ENCODE data around the gene NEB.

Gene NEB

DNA sequence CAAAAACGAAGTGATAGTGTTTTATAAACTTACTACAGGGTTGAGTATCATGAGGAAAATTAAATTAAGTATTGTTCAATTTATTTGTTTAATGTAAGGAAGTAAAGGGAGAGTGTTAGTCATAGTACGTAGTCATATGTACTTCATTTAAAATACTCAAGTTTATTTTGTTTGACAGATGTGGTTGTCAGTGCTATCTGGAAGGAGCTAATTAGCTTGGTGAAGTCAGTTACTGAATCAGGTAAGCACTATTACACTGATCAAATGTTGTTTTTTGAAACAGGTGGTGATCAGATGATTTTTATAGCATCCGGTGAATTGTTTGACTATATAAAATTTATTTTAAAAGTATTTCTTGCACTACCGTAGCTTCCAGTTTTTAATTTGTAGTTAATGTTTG lies 295.8 kb downstream of the NEB start:
- Histone ChIP-seq H3K9me3 (ENCODE audit: control insufficient read depth, insufficient read depth, low read length) (no peaks in the 10 kb centered on the region), H3K36me3 (ENCODE audit: control insufficient read depth, insufficient read depth, low read length) (peaks cover 25% of the 10 kb centered on the region)

DNA sequence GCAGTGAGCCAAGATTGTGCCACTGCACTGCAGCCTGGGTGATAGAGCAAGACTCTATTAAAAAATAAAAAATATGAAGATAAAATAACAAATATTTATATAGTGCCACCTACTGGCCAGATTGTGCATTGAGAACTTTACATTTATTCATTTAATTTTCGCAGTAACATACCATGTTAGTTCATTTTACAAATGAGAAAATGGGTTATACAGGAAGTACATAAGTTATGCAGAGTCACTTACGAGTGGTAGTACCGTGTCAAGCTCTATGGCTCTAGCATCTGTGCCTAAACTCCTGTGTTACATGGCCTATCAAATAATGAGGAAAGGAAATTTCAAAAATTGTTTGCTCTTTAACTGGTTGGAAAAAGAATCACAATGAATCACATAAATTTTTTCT lies 296.6 kb downstream of the NEB start:
- no peaks in the 10 kb centered on the region for H3K27me3 ChIP-seq (ENCODE audit: control insufficient read depth, insufficient read depth, low read length)
- H3K4me1 ChIP-seq (ENCODE audit: control insufficient read depth, insufficient read depth, low read length) = no peaks in the 10 kb centered on the region
- no peak overlapping the region for H3K9ac ChIP-seq (ENCODE audit: low read depth, low read length)
- H3K4me3 ChIP-seq (ENCODE audit: low read depth, low read length) = no peak overlapping the region
- H3K9me3 ChIP-seq (ENCODE audit: control insufficient read depth, insufficient read depth, low read length) = no peaks in the 10 kb centered on the region
- H3K36me3 ChIP-seq (ENCODE audit: control insufficient read depth, insufficient read depth, low read length) = peaks cover 25% of the 10 kb centered on the region

More for the DNA sequence above, 295.8 kb downstream of the NEB start:
- H3K4me1 ChIP-seq (ENCODE audit: control insufficient read depth, insufficient read depth, low read length) = no peaks in the 10 kb centered on the region
- H3K4me3 ChIP-seq (ENCODE audit: low read depth, low read length) = no peak overlapping the region
- no peak overlapping the region for H3K9ac ChIP-seq (ENCODE audit: low read depth, low read length)
- no peaks in the 10 kb centered on the region for H3K27me3 ChIP-seq (ENCODE audit: control insufficient read depth, insufficient read depth, low read length)
